ENCODE measurements around the gene CUL7. TPM values are rescaled to one million over a fixed set of nuclear protein-coding genes. Genes with fewer than 3 reads are reported as not detected.

Gene CUL7
- total RNA-seq, 1 experiment from 2014 or later, result 23.5 TPM

DNA sequence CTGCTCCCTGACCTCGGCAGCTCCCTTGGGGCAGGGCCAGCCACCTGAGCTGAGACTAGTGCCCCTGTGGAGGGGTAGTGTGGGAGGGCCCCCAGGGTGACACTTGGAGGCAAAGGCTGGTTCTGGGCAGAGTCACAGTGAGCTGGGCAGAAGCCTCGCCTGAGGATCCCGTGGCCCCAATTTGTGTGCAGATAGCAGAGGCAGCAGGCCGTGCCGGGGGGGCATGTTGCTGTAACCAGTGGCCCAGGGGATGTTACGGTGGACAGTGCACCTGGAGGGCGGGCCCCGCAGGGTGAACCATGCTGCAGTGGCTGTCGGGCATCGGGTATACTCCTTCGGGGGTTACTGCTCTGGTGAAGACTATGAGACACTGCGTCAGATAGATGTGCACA is 36.7 kb downstream of the CUL7 start:
- peaks cover 21 to 41% of the 10 kb centered on the region in 2 experiments for H3K4me1 Mint-ChIP-seq
- no peak overlapping the region for H3K27ac Mint-ChIP-seq

More for the DNA sequence above, 36.7 kb downstream of the CUL7 start:
- no peak overlapping the region for H3K18ac ChIP-seq (ENCODE audit: insufficient read length, low read depth, low read length)
- peaks cover 2% of the 10 kb centered on the region; the same call in 1 of the 2 replicates for H3K4me1 ChIP-seq (ENCODE audit: insufficient read depth, low read length)
- no peak overlapping the region for H4K91ac ChIP-seq (ENCODE audit: insufficient read length, low read depth, low read length)
- Mint-ChIP-seq H3K4me3 (no peak overlapping the region; a peak in 1 of 5 replicates), H3K36me3 (ENCODE audit: insufficient read depth in 1 of 3, low read depth in 3 of 3) (peaks cover 19 to 55% (median 53%) of the 10 kb centered on the region in 3 experiments), H3K27me3 (ENCODE audit: low read depth) (no peaks in the 10 kb centered on the region), H3K9me3 (no peaks in the 10 kb centered on the region; a peak in 1 of 5 replicates)
- H2BK12ac ChIP-seq (ENCODE audit: insufficient read length, low read depth, low read length), result no peak overlapping the region
- H4K8ac ChIP-seq (replicated peaks; ENCODE audit: insufficient read length, low read depth, low read length), result no peak overlapping the region
- peaks cover 9% of the 10 kb centered on the region; the same call in 1 of the 2 replicates for H3K79me2 ChIP-seq (ENCODE audit: insufficient read depth, low read length)
- no peak overlapping the region for H3K14ac ChIP-seq (ENCODE audit: insufficient read depth, low read length)
- no peak overlapping the region for H3T11ph ChIP-seq (ENCODE audit: low read length)
- no peaks in the 10 kb centered on the region for H3K79me1 ChIP-seq (ENCODE audit: insufficient read depth, low read depth, low read length, poor library complexity, severe bottlenecking)
- no peak overlapping the region for H2BK15ac ChIP-seq (ENCODE audit: low read depth, low read length)
- no peak overlapping the region for H2BK5ac ChIP-seq (ENCODE audit: insufficient read length, low read length)
- WGBS (ENCODE audit: extremely low coverage, insufficient read length, low lambda C conversion rate), result no CpG with 5 or more reads among the region's 12 CpGs
- H3K27ac ChIP-seq (ENCODE audit: insufficient read length, low read depth, low read length), result no peak overlapping the region
- no peak overlapping the region for H2AK5ac ChIP-seq (ENCODE audit: insufficient read length, low read length)
- DNase-seq, result no peak
- no peak overlapping the region for H3K9ac ChIP-seq (ENCODE audit: extremely low read depth, insufficient read length, low read length)
- H3K4me2 ChIP-seq (ENCODE audit: insufficient read depth, insufficient read length, low read length), result no peak overlapping the region
- H3K4ac ChIP-seq (ENCODE audit: low read depth, low read length), result no peak overlapping the region
- no peak overlapping the region for H3K56ac ChIP-seq (ENCODE audit: insufficient read length, low read depth, low read length)
- no peak overlapping the region for H4K5ac ChIP-seq (ENCODE audit: insufficient read length, low read depth, low read length)
- H2AFZ ChIP-seq (ENCODE audit: low read length), result no peak overlapping the region
- TF ChIP-seq, protein P1, sequence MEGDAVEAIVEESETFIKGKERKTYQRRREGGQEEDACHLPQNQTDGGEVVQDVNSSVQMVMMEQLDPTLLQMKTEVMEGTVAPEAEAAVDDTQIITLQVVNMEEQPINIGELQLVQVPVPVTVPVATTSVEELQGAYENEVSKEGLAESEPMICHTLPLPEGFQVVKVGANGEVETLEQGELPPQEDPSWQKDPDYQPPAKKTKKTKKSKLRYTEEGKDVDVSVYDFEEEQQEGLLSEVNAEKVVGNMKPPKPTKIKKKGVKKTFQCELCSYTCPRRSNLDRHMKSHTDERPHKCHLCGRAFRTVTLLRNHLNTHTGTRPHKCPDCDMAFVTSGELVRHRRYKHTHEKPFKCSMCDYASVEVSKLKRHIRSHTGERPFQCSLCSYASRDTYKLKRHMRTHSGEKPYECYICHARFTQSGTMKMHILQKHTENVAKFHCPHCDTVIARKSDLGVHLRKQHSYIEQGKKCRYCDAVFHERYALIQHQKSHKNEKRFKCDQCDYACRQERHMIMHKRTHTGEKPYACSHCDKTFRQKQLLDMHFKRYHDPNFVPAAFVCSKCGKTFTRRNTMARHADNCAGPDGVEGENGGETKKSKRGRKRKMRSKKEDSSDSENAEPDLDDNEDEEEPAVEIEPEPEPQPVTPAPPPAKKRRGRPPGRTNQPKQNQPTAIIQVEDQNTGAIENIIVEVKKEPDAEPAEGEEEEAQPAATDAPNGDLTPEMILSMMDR (conservative IDR thresholded peaks at IDR 0.05), result no peak
- H2BK120ac ChIP-seq (ENCODE audit: low read depth, low read length, poor library complexity, severe bottlenecking), result no peak overlapping the region
- peaks cover 11% of the 10 kb centered on the region for H3K23me2 ChIP-seq (ENCODE audit: insufficient read length, low read depth, low read length, poor library complexity, severe bottlenecking)
- no peak overlapping the region for H2BK20ac ChIP-seq (ENCODE audit: low read depth, low read length, poor library complexity, severe bottlenecking)
- H3K9me3 ChIP-seq (ENCODE audit: control insufficient read depth, low read depth, low read length), result no peaks in the 10 kb centered on the region
- no peaks in the 10 kb centered on the region for H3K27me3 ChIP-seq (ENCODE audit: insufficient read depth, low read length)
- no peaks in the 10 kb centered on the region for H4K20me1 ChIP-seq (ENCODE audit: control insufficient read depth, insufficient read depth, insufficient read length)
- no peak overlapping the region for H3K23ac ChIP-seq (ENCODE audit: insufficient read length, low read depth, low read length)

All from H9 (cell line).